Renal cortex interstitium (tissue), 11 donors: Measurements from ENCODE around the gene C1QTNF12. TPM values are rescaled to one million over a fixed set of nuclear protein-coding genes. Genes with fewer than 3 reads are reported as not detected.

Source experiments
- DNase-seq, 11 donors: peaks; one replicate each; pipeline ENCODE4 v3.0.0-alpha.2; 2013; ENCODE audit warnings: low read depth in 9 of 11, low spot score in 4 of 11; ENCODE audit errors: extremely low read depth in 1 of 11
- polyA plus RNA-seq, 3 donors: library from polyadenylated mRNA; unstranded; fragments of 120-200 nt; gene quantifications; one replicate each; pipeline ENCODE4 v1.2.1, GENCODE V29; 2013; ENCODE audit not compliant: insufficient read length in 3 of 3

C1QTNF12 gene
- polyA plus RNA-seq, 3 donors = 7.5 to 17.4 (median 12.2) TPM

GRCh38 chr1:1208713-1209433, 37.6 kb downstream of the C1QTNF12 start:
- no peak for DNase-seq

- no peak for DNase-seq
These were observed 39.0 kb downstream of the C1QTNF12 start for GRCh38 chr1:1207571-1207892.

GRCh38 chr1:1206966-1207531, 39.5 kb downstream of the C1QTNF12 start:
- no peak for DNase-seq

GRCh38 chr1:1206376-1206965, 40.1 kb downstream of the C1QTNF12 start, which contains the start of gene TNFRSF18:
Gene TNFRSF18 (minus strand): TSS chr1:1206592. CDS start chr1:1206571, 21 bp downstream.
- DNase-seq = no peak

GRCh38 chr1:1205769-1206375, 40.6 kb downstream of the C1QTNF12 start:
- no peak for DNase-seq

GRCh38 chr1:1204998-1205768, 41.3 kb downstream of the C1QTNF12 start:
- no peak for DNase-seq

GRCh38 chr1:1204425-1204920, 42.0 kb downstream of the C1QTNF12 start:
- DNase-seq = no peak

GRCh38 chr1:1203561-1204424, 42.7 kb downstream of the C1QTNF12 start:
- no peak for DNase-seq

- DNase-seq = no peak
These were observed 43.5 kb downstream of the C1QTNF12 start for GRCh38 chr1:1202831-1203560.

- peak in 1 of 11 donors; percentile 32 for DNase-seq
These were observed 45.4 kb downstream of the C1QTNF12 start for GRCh38 chr1:1200876-1201810.

GRCh38 chr1:1199961-1200875, 46.3 kb downstream of the C1QTNF12 start:
- no peak for DNase-seq

GRCh38 chr1:1199141-1199960, 47.2 kb downstream of the C1QTNF12 start:
- no peak for DNase-seq

GRCh38 chr1:1198423-1199140, 47.9 kb downstream of the C1QTNF12 start:
- DNase-seq = no peak
